MM.1S (cell line): Measurements from ENCODE around the gene FBXW12.

Experiments used
- DNase-seq: peaks from one replicate; pipeline ENCODE4 v3.0.0-alpha.2; 2015
- H2AFZ ChIP-seq: fragments of 300-600 bp; sonication (generic); 2 replicates; pipeline ENCODE4 v1.6.0; 2016; ENCODE audit warnings: antibody characterized with exemption, low read length
- H3F3A ChIP-seq: fragments of 300-600 bp; sonication (generic); 2 replicates; pipeline ENCODE4 v1.6.1; 2016; ENCODE audit warnings: mild to moderate bottlenecking, antibody characterized with exemption, low read length, moderate library complexity, mixed read lengths; ENCODE audit not compliant: insufficient read depth
- H3K27ac ChIP-seq: fragments of 300-600 bp; sonication (generic); 2 replicates; pipeline ENCODE4 v1.5.1; 2016; ENCODE audit warnings: mild to moderate bottlenecking, low read length
- H3K27me3 ChIP-seq: fragments of 300-600 bp; sonication (generic); replicated peaks from 2 replicates; pipeline ENCODE4 v1.6.0; 2016; ENCODE audit warnings: low read length; ENCODE audit not compliant: insufficient read depth
- H3K36me3 ChIP-seq: fragments of 300-600 bp; sonication (generic); replicated peaks from 2 replicates; pipeline ENCODE4 v1.6.1; 2016; ENCODE audit warnings: mild to moderate bottlenecking, low read length, mixed read lengths; ENCODE audit not compliant: insufficient read depth
- H3K4me1 ChIP-seq: fragments of 300-600 bp; sonication (generic); 2 replicates; pipeline ENCODE4 v1.6.1; 2016; ENCODE audit warnings: low read length, mixed read lengths
- H3K4me2 ChIP-seq: fragments of 300-600 bp; sonication (generic); 2 replicates; pipeline ENCODE4 v1.6.0; 2016; ENCODE audit warnings: low read depth, low read length
- H3K4me3 ChIP-seq: fragments of 300-600 bp; sonication (generic); 2 replicates; pipeline ENCODE4 v1.5.1; 2016; ENCODE audit warnings: low read length, mixed read lengths
- H3K79me2 ChIP-seq: fragments of 300-600 bp; sonication (generic); 2 replicates; pipeline ENCODE4 v1.6.1; 2016; ENCODE audit warnings: mixed run types, low read length, mixed read lengths
- H3K9ac ChIP-seq: fragments of 300-600 bp; sonication (generic); 2 replicates; pipeline ENCODE4 v1.6.1; 2016; ENCODE audit warnings: low read length, mixed read lengths
- H3K9me2 ChIP-seq: fragments of 300-600 bp; sonication (generic); replicated peaks from 2 replicates; pipeline ENCODE4 v1.6.1; 2016; ENCODE audit warnings: mild to moderate bottlenecking, low read length, mixed read lengths; ENCODE audit not compliant: insufficient read depth
- H3K9me3 ChIP-seq: fragments of 300-600 bp; sonication (generic); replicated peaks from 2 replicates; pipeline ENCODE4 v1.6.1; 2016; ENCODE audit warnings: mild to moderate bottlenecking, low read length, mixed read lengths; ENCODE audit not compliant: insufficient read depth
- H4K20me1 ChIP-seq: fragments of 300-600 bp; sonication (generic); 2 replicates; pipeline ENCODE4 v1.6.1; 2016; ENCODE audit warnings: mild to moderate bottlenecking, low read length, moderate library complexity, mixed read lengths; ENCODE audit not compliant: insufficient read depth
- EZH2 ChIP-seq: fragments of 300-600 bp; sonication (generic); optimal IDR thresholded peaks from 2 replicates; pipeline ENCODE3; 2017; ENCODE audit warnings: low read depth, mild to moderate bottlenecking, antibody characterized with exemption, low read length, mixed read lengths
- EZH2phosphoT487 ChIP-seq: fragments of 300-600 bp; sonication (generic); IDR thresholded peaks from 2 replicates; pipeline ENCODE4 v1.6.1; 2018; ENCODE audit warnings: antibody characterized with exemption, low read length
- TF ChIP-seq, protein P1 (sequence below): fragments of 300-600 bp; sonication (generic); IDR thresholded peaks from 2 replicates; pipeline ENCODE4 v1.5.1; 2016; ENCODE audit warnings: antibody characterized with exemption, low read length, mixed read lengths

FBXW12 gene

DNA sequence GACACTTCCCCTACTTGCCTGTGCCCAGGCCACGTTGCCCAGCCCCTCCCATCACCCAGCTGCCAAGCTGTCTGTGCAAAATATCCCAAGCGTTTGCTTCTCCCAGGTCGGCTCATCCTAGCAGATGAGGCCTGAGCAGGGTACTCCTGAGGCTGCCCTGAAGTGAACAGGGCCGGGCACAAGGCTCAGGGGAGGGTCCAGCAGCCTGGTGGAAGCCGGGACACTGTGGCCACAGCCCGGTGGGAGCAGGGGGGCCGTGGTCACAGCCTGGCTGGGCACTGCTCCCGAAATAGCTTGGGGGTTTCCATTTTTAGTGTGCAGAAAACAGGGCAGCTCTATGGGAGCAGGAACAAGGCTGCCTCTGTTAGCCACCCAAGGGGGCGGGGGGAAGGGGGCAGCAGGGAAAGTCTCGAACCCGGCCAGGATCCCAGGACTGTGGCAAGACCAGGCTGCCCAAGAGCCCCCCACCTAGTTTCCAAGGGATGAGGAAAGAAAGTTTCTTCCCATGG is 54.4 kb downstream of the FBXW12 start:
- Histone ChIP-seq H3K27ac (no peak overlapping the region), H3K4me2 (no peak overlapping the region), H3K9ac (no peak overlapping the region), H4K20me1 (no peaks in the 10 kb centered on the region), H2AFZ (no peak overlapping the region), H3K27me3 (peaks cover 39% of the 10 kb centered on the region), H3F3A (peaks cover 6% of the 10 kb centered on the region), H3K36me3 (no peaks in the 10 kb centered on the region), H3K9me2 (no peaks in the 10 kb centered on the region), H3K4me3 (no peak overlapping the region), H3K9me3 (no peaks in the 10 kb centered on the region), H3K4me1 (no peaks in the 10 kb centered on the region), H3K79me2 (no peaks in the 10 kb centered on the region)
- TF ChIP-seq, protein P1, sequence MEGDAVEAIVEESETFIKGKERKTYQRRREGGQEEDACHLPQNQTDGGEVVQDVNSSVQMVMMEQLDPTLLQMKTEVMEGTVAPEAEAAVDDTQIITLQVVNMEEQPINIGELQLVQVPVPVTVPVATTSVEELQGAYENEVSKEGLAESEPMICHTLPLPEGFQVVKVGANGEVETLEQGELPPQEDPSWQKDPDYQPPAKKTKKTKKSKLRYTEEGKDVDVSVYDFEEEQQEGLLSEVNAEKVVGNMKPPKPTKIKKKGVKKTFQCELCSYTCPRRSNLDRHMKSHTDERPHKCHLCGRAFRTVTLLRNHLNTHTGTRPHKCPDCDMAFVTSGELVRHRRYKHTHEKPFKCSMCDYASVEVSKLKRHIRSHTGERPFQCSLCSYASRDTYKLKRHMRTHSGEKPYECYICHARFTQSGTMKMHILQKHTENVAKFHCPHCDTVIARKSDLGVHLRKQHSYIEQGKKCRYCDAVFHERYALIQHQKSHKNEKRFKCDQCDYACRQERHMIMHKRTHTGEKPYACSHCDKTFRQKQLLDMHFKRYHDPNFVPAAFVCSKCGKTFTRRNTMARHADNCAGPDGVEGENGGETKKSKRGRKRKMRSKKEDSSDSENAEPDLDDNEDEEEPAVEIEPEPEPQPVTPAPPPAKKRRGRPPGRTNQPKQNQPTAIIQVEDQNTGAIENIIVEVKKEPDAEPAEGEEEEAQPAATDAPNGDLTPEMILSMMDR = no peak
- TF ChIP-seq EZH2phosphoT487 = no peak
- no peak for TF ChIP-seq EZH2
- no peak for DNase-seq

DNA sequence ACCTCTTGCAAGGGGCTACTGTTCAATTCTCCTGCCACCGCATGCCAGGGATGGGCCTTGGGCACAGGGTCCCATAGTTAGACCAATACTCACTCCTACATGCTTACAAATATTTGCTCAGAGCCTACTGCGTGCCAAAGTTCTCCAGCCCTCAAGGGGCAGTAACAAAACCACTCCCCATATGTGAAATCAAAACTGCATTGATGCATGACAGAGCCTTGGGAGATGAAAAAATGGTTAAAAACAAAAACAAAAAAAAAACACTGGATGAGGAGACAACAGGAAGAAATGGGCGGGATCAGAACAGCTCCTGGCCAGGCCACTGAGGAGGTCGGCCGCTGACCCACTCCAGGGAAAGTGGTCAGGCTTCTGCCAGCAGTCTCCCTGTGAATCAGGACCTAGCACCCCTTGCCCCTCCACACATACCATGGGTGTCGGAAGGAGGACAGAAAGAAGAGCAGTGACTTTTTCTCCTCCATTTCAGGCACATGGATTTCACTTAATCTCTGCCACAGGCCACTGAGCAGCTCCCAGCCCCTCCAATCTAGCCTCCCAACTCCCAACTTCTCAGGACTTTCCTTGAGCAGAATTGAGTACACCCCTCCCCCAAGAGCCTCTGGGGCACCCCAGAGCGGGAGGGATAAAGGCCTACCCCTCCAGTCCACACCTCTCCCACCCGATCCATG is 55.1 kb downstream of the FBXW12 start:
- Histone ChIP-seq H4K20me1 (no peaks in the 10 kb centered on the region), H3F3A (peaks cover 6% of the 10 kb centered on the region), H2AFZ (no peak overlapping the region), H3K9me3 (no peaks in the 10 kb centered on the region), H3K4me1 (no peaks in the 10 kb centered on the region), H3K27me3 (peaks cover 39% of the 10 kb centered on the region), H3K9me2 (no peaks in the 10 kb centered on the region), H3K27ac (no peak overlapping the region), H3K4me3 (no peak overlapping the region), H3K4me2 (no peak overlapping the region), H3K9ac (no peak overlapping the region), H3K79me2 (no peaks in the 10 kb centered on the region), H3K36me3 (no peaks in the 10 kb centered on the region)
- no peak for DNase-seq
- TF ChIP-seq, protein P1 = no peak
- TF ChIP-seq EZH2phosphoT487 = no peak
- no peak for TF ChIP-seq EZH2

DNA sequence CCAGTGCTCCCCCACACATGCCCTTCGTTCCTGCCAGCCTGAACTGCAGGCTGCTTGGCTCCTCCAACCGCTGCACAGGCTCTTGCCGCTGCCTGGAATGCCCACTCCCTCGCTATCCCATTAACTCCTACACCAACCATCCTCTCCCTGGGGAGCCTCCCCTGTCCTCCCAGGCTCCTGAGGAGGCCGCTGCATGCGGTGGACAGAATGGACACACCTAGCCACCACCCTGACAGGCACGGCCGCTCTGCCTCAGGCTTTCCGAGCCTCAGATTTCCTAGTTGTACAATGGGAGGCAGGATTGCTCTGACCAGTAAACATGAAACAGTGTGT is 55.6 kb downstream of the FBXW12 start:
- H3K9me3 ChIP-seq = no peaks in the 10 kb centered on the region
- peaks cover 39% of the 10 kb centered on the region for H3K27me3 ChIP-seq
- H4K20me1 ChIP-seq = no peaks in the 10 kb centered on the region
- H3K36me3 ChIP-seq = no peaks in the 10 kb centered on the region
- H3K4me3 ChIP-seq = no peak overlapping the region
- TF ChIP-seq EZH2 = no peak
- TF ChIP-seq, protein P1 = no peak
- no peak for TF ChIP-seq EZH2phosphoT487
- DNase-seq = no peak
- H3F3A ChIP-seq = peaks cover 6% of the 10 kb centered on the region
- no peak overlapping the region for H3K9ac ChIP-seq
- no peaks in the 10 kb centered on the region for H3K9me2 ChIP-seq
- H3K27ac ChIP-seq = no peak overlapping the region
- no peak overlapping the region for H2AFZ ChIP-seq
- no peaks in the 10 kb centered on the region for H3K79me2 ChIP-seq
- H3K4me1 ChIP-seq = no peaks in the 10 kb centered on the region
- no peak overlapping the region for H3K4me2 ChIP-seq
